AG09319 (cell line): ENCODE results near the gene CDC25B.

Experiments used
- DNase-seq: peaks from one replicate; pipeline ENCODE4 v3.0.0-alpha.2; 2010; ENCODE audit warnings: low read depth; ENCODE audit errors: extremely low read depth
- CTCF ChIP-seq: IDR thresholded peaks from 2 replicates; pipeline ENCODE4 v1.5.1; 2011; ENCODE audit warnings: low read depth, mild to moderate bottlenecking, inconsistent platforms, low read length, moderate library complexity

Gene CDC25B

GRCh38 chr20:3757268-3757667 is 38.8 kb upstream of the CDC25B start:
- TF ChIP-seq CTCF: no peak
- no peak for DNase-seq

- no peak for TF ChIP-seq CTCF
- DNase-seq: no peak
Measured at GRCh38 chr20:3758566-3758965, 37.5 kb upstream of the CDC25B start.

- DNase-seq: no peak
- no peak for TF ChIP-seq CTCF
Measured at GRCh38 chr20:3759316-3759823, 36.7 kb upstream of the CDC25B start.

- TF ChIP-seq CTCF: no peak
- DNase-seq: no peak
Measured at GRCh38 chr20:3759884-3760283, 36.2 kb upstream of the CDC25B start.

GRCh38 chr20:3760655-3761348 is 35.3 kb upstream of the CDC25B start:
- no peak for TF ChIP-seq CTCF
- DNase-seq: no peak

GRCh38 chr20:3763671-3764601 is 32.2 kb upstream of the CDC25B start:
- TF ChIP-seq CTCF: no peak
- no peak for DNase-seq

GRCh38 chr20:3764659-3765058 is 31.5 kb upstream of the CDC25B start:
- no peak for TF ChIP-seq CTCF
- no peak for DNase-seq
